IMR-90 (cell line): ENCODE data around the gene STIM1. TPM values are rescaled to one million over a fixed set of nuclear protein-coding genes. Genes with fewer than 3 reads are reported as not detected.

Source experiments
- ATAC-seq: fragments of 200-7000 bp; cut with Tn5 transposase; 2 replicates; pipeline ENCODE4 v1.9.1; 2020; ENCODE audit warnings: low read depth, mild to moderate bottlenecking, moderate library complexity
- BruUV-seq: library from RNA; stranded (reverse); fragments of 400-500 nt; replicated peaks from 2 replicates; lab custom pipeline; 2021; lab: Mats Ljungman, UMichigan
- CTCF ChIA-PET: fragments of 300-600 bp; formaldehyde crosslinking; extraction: SDS; loops from one replicate; lab custom pipeline; 2021; ENCODE audit warnings: antibody characterized with exemption; lab: Yijun Ruan, JAX
- POLR2A ChIA-PET: fragments of 300-600 bp; sonication (Branson Sonifier 250); formaldehyde crosslinking; loops from one replicate; lab custom pipeline; 2022; ENCODE audit warnings: antibody characterized with exemption; ENCODE audit not compliant: unreplicated experiment; lab: Charles Lee
- DNase-seq: peaks from one replicate; pipeline ENCODE4 v3.0.0; 2013
- H2AFZ ChIP-seq: replicated peaks from 2 replicates; pipeline ENCODE3; 2013; ENCODE audit warnings: low read length, mild to moderate bottlenecking; ENCODE audit not compliant: poor library complexity
- H2AK5ac ChIP-seq: 2 replicates; pipeline ENCODE4 v1.6.1; 2013; ENCODE audit warnings: low read depth, low read length, inconsistent platforms
- H2AK9ac ChIP-seq: replicated peaks from 2 replicates; pipeline ENCODE3; 2013; ENCODE audit warnings: mild to moderate bottlenecking, low read depth, low read length, moderate library complexity; ENCODE audit not compliant: poor library complexity
- H2BK120ac ChIP-seq: 2 replicates; pipeline ENCODE4 v1.6.1; 2013; ENCODE audit warnings: low read depth, low read length, inconsistent platforms
- H2BK15ac ChIP-seq: 3 replicates; pipeline ENCODE4 v1.6.1; 2013; ENCODE audit warnings: low read depth, low read length, inconsistent platforms
- H2BK20ac ChIP-seq: 2 replicates; pipeline ENCODE4 v1.6.1; 2013; ENCODE audit warnings: low read depth, mild to moderate bottlenecking, inconsistent platforms, low read length, moderate library complexity
- H2BK5ac ChIP-seq: 2 replicates; pipeline ENCODE4 v1.6.1; 2013; ENCODE audit warnings: mild to moderate bottlenecking, low read depth, low read length, inconsistent platforms; ENCODE audit not compliant: poor library complexity, severe bottlenecking
- H3K14ac ChIP-seq: replicated peaks from 2 replicates; pipeline ENCODE4 v1.6.1; 2013; ENCODE audit warnings: low read depth, low read length, inconsistent platforms
- H3K18ac ChIP-seq: 2 replicates; pipeline ENCODE4 v1.6.1; 2013; ENCODE audit warnings: low read depth, low read length, control low read depth
- H3K23ac ChIP-seq: 2 replicates; pipeline ENCODE4 v1.6.1; 2013; ENCODE audit warnings: low read depth, low read length, inconsistent platforms
- H3K27ac ChIP-seq: 2 replicates; pipeline ENCODE4 v1.5.1; 2013; ENCODE audit warnings: mild to moderate bottlenecking, control low read depth, low read length; ENCODE audit not compliant: insufficient read depth
- H3K27me3 ChIP-seq: 2 replicates; pipeline ENCODE4 v1.6.1; 2013; ENCODE audit warnings: low read length; ENCODE audit not compliant: control insufficient read depth, insufficient read depth
- H3K36me3 ChIP-seq: 2 replicates; pipeline ENCODE4 v1.6.1; 2013; ENCODE audit warnings: low read length, mixed read lengths; ENCODE audit not compliant: control insufficient read depth, insufficient read depth
- H3K4ac ChIP-seq: 2 replicates; pipeline ENCODE4 v1.6.1; 2013; ENCODE audit warnings: low read depth, low read length, inconsistent platforms
- H3K4me1 ChIP-seq: 2 replicates; pipeline ENCODE4 v1.6.1; 2013; ENCODE audit warnings: low read length, mixed read lengths; ENCODE audit not compliant: control insufficient read depth, insufficient read depth
- H3K4me2 ChIP-seq: 2 replicates; pipeline ENCODE4 v1.6.1; 2013; ENCODE audit warnings: low read depth, mild to moderate bottlenecking, control low read depth, low read length, moderate library complexity
- H3K4me3 ChIP-seq: 2 replicates; pipeline ENCODE4 v1.5.1; 2013; ENCODE audit warnings: low read depth, mild to moderate bottlenecking, control low read depth, low read length, moderate library complexity; ENCODE audit not compliant: insufficient read depth
- H3K56ac ChIP-seq: 2 replicates; pipeline ENCODE4 v1.6.1; 2013; ENCODE audit warnings: low read length, inconsistent platforms; ENCODE audit not compliant: insufficient read depth; ENCODE audit errors: extremely low read depth
- H3K79me1 ChIP-seq, 2 experiments: 2 replicates each; pipeline ENCODE4 v1.6.1; 2013; ENCODE audit warnings: low read length in 2 of 2, inconsistent platforms in 1 of 2, low read depth in 1 of 2
- H3K9ac ChIP-seq: 2 replicates; pipeline ENCODE4 v1.6.1; 2013; ENCODE audit warnings: low read depth, low read length, control low read depth
- H3K9me1 ChIP-seq: 2 replicates; pipeline ENCODE4 v1.6.1; 2013; ENCODE audit warnings: low read length, inconsistent platforms; ENCODE audit not compliant: insufficient read depth
- H3K9me3 ChIP-seq: 2 replicates; pipeline ENCODE4 v1.6.1; 2013; ENCODE audit warnings: low read length; ENCODE audit not compliant: control insufficient read depth, insufficient read depth
- H4K20me1 ChIP-seq: 2 replicates; pipeline ENCODE4 v1.6.1; 2013; ENCODE audit warnings: low read length, inconsistent platforms; ENCODE audit not compliant: insufficient read depth
- H4K5ac ChIP-seq: 2 replicates; pipeline ENCODE4 v1.6.1; 2013; ENCODE audit warnings: mild to moderate bottlenecking, low read depth, low read length, control low read depth
- H4K8ac ChIP-seq, 2 experiments: 2 replicates each; pipeline ENCODE4 v1.6.1; 2013; ENCODE audit warnings: low read depth in 2 of 2, low read length in 2 of 2, control low read depth in 1 of 2, inconsistent platforms in 1 of 2
- H4K91ac ChIP-seq: 2 replicates; pipeline ENCODE4 v1.6.1; 2013; ENCODE audit warnings: low read depth, low read length, inconsistent platforms; ENCODE audit not compliant: insufficient read depth
- CEBPB ChIP-seq: IDR thresholded peaks from 2 replicates; pipeline ENCODE4 v1.6.1; 2012; ENCODE audit warnings: low read depth, low read length, improper control_type of control experiment
- ELK1 ChIP-seq: fragments of 150-350 bp; IDR thresholded peaks from 2 replicates; pipeline ENCODE4 v1.6.1; 2016; ENCODE audit warnings: low read depth, mild to moderate bottlenecking, low read length, moderate library complexity, borderline replicate concordance
- FOS ChIP-seq: fragments of 150-350 bp; IDR thresholded peaks from 2 replicates; pipeline ENCODE4 v1.6.1; 2016; ENCODE audit warnings: low read depth, low read length
- MAFK ChIP-seq: IDR thresholded peaks from 2 replicates; pipeline ENCODE4 v1.6.1; 2012; ENCODE audit warnings: low read depth, low read length, improper control_type of control experiment
- MXI1 ChIP-seq: IDR thresholded peaks from 2 replicates; pipeline ENCODE4 v1.6.1; 2012; ENCODE audit warnings: low read depth, mild to moderate bottlenecking, low read length, moderate library complexity, borderline replicate concordance
- NFE2L2 ChIP-seq: fragments of 150-350 bp; IDR thresholded peaks from 2 replicates; pipeline ENCODE4 v1.6.1; 2016; ENCODE audit warnings: low read depth, mild to moderate bottlenecking, low read length
- POLR2A ChIP-seq: IDR thresholded peaks from 2 replicates; pipeline ENCODE4 v1.6.1; 2012; ENCODE audit warnings: mild to moderate bottlenecking, low read depth, low read length
- RAD21 ChIP-seq: IDR thresholded peaks from 2 replicates; pipeline ENCODE4 v1.6.1; 2012; ENCODE audit warnings: low read length, improper control_type of control experiment
- SMC3 ChIP-seq: fragments of 150-350 bp; IDR thresholded peaks from 2 replicates; pipeline ENCODE4 v1.6.1; 2016; ENCODE audit warnings: low read depth, mild to moderate bottlenecking, antibody characterized with exemption, low read length, moderate library complexity
- WGBS, 2 experiments: methylation state at CpG; one replicate each; pipeline versions ENCODE4 v1.1.5 to v1.1.7; 2013; ENCODE audit warnings: missing lambda C conversion rate in 2 of 2; ENCODE audit not compliant: insufficient read length in 1 of 2; ENCODE audit errors: extremely low coverage in 2 of 2; 5-methylcytosine and 5-hydroxymethylcytosine counted together
- dilution Hi-C: fragments of 300-500 bp; cut with HindIII; formaldehyde crosslinking; loops from one replicate; pipeline ENCODE4 v1.14.3; 2018; ENCODE audit warnings: low sequenced_read_pairs; ENCODE audit not compliant: unreplicated experiment
- in situ Hi-C: fragments of 300-500 bp; cut with MboI; formaldehyde crosslinking; loops from 3 replicates; pipeline ENCODE4 v1.14.3; 2019; ENCODE audit warnings: low sequenced_read_pairs, inconsistent platforms, mixed read lengths
- intact Hi-C: fragments of 100-400 bp; cut with micrococcal nuclease; formaldehyde crosslinking; loops from 2 replicates; pipeline ENCODE4 v1.10.0; 2022
- polyA plus RNA-seq, 3 experiments: library from polyadenylated mRNA; depleted of rRNA; stranded (reverse); fragments of >200 nt; gene quantifications; 2 replicates each; pipeline ENCODE4 v1.2.3, GENCODE V29; 2012; ENCODE audit warnings: low replicate concordance in 1 of 3
- total RNA-seq: library from RNA; depleted of rRNA; stranded (reverse); fragments of >200 nt; gene quantifications from 2 replicates; pipeline ENCODE4 v1.2.3, GENCODE V29; 2012

The STIM1 gene
- total and polyA plus RNA-seq, 2 of the 4 experiments (the other 2 are of a cell fraction), result 17.9 to 23.0 TPM

- no peak overlapping the region for H3K23ac ChIP-seq
- DNase-seq (no peak), ATAC-seq (no peak)
- H3K9me1 ChIP-seq, result peaks cover 3% of the 10 kb centered on the region; the same call in 1 of the 2 replicates
- in situ Hi-C loops (no loop called here), dilution Hi-C loops (no loop called here), intact Hi-C loops (no loop called here)
- no TSS peak for BruUV-seq
- H4K91ac ChIP-seq, result no peak overlapping the region
- 75% methylated on average over 1 of the region's 4 CpGs; no CpG with 5 or more reads in 1 of the 2 experiments for WGBS, 2 experiments
- H2AFZ ChIP-seq, result no peak overlapping the region
- H3K4me3 ChIP-seq, result no peak overlapping the region
- no peaks in the 10 kb centered on the region for H3K9me3 ChIP-seq
- no peak for TF ChIP-seq SMC3
- TF ChIP-seq CEBPB, result no peak
- no peak for TF ChIP-seq RAD21
- TF ChIP-seq FOS, result no peak
- no peak for TF ChIP-seq ELK1
- no peak for TF ChIP-seq MAFK
- no peak for TF ChIP-seq NFE2L2
- no peak for TF ChIP-seq MXI1
- TF ChIP-seq POLR2A, result no peak
- H2BK20ac ChIP-seq, result no peak overlapping the region
- H4K8ac ChIP-seq, result no peak overlapping the region
- POLR2A ChIA-PET, result no interaction called here
- peaks cover 7% of the 10 kb centered on the region; the same call in 1 of the 2 replicates for H3K4me1 ChIP-seq
- CTCF ChIA-PET, result interaction anchor here (0.6 to 0.7 kb wide), 2 partner anchors 24 to 58 kb away, joined by 3 read pairs; partner anchors contain the start of gene STIM1
- H3K14ac ChIP-seq, result no peak overlapping the region
- H3K36me3 ChIP-seq, result no peaks in the 10 kb centered on the region
- H4K5ac ChIP-seq, result no peak overlapping the region
- peaks cover 10% of the 10 kb centered on the region; the same call in 1 of the 2 replicates for H4K20me1 ChIP-seq
- no peak overlapping the region for H3K4ac ChIP-seq
- no peak overlapping the region for H3K56ac ChIP-seq
- H3K9ac ChIP-seq, result no peak overlapping the region
- H3K4me2 ChIP-seq, result no peak overlapping the region
- H2AK5ac ChIP-seq, result no peak overlapping the region
- H3K27me3 ChIP-seq, result no peaks in the 10 kb centered on the region
- H3K27ac ChIP-seq, result no peak overlapping the region
- H3K79me1 ChIP-seq, result peaks cover 32 to 34% of the 10 kb centered on the region in 2 experiments
- H2BK120ac ChIP-seq, result no peak overlapping the region
- no peak overlapping the region for H2BK15ac ChIP-seq
- H2AK9ac ChIP-seq, result no peak overlapping the region
- H2BK5ac ChIP-seq, result no peak overlapping the region
- no peak overlapping the region for H3K18ac ChIP-seq
These were observed 23.9 kb downstream of the STIM1 start for GRCh38 chr11:3879216-3879966.
